GM13976 (cell line): ENCODE measurements around the gene PCGF1.
A peak's percentile ranks its signal among the peaks of the same experiment; 100 is the strongest.
"Not testable (repeated sequence)": the region's sequence is repeated elsewhere in the genome, so short reads cannot be mapped to it uniquely, and the experiment has no call there.

Experiments
- DNase-seq: peaks from one replicate; pipeline ENCODE4 v3.0.0; 2012; ENCODE audit warnings: low spot score
- in situ Hi-C: fragments of 300-500 bp; cut with MboI; formaldehyde crosslinking; loops from one replicate; pipeline ENCODE4 v1.12.0; 2022; ENCODE audit warnings: low sequenced_read_pairs, mixed read lengths, inconsistent platforms; ENCODE audit not compliant: unreplicated experiment
- TF ChIP-seq, protein P1 (sequence below): IDR thresholded peaks from 2 replicates; pipeline ENCODE4 v1.5.1; 2012; ENCODE audit warnings: borderline replicate concordance, mild to moderate bottlenecking; ENCODE audit not compliant: insufficient read depth; ENCODE audit errors: extremely low read depth, missing control alignments, control extremely low read depth

PCGF1 gene

GRCh38 chr2:74472086-74472944 is 35.2 kb downstream of the PCGF1 start, which contains the start of gene MRPL53:
TSS of gene MRPL53 (minus strand) at chr2:74472680. CDS start at chr2:74472660, 20 bp downstream.
- TF ChIP-seq, protein P1, sequence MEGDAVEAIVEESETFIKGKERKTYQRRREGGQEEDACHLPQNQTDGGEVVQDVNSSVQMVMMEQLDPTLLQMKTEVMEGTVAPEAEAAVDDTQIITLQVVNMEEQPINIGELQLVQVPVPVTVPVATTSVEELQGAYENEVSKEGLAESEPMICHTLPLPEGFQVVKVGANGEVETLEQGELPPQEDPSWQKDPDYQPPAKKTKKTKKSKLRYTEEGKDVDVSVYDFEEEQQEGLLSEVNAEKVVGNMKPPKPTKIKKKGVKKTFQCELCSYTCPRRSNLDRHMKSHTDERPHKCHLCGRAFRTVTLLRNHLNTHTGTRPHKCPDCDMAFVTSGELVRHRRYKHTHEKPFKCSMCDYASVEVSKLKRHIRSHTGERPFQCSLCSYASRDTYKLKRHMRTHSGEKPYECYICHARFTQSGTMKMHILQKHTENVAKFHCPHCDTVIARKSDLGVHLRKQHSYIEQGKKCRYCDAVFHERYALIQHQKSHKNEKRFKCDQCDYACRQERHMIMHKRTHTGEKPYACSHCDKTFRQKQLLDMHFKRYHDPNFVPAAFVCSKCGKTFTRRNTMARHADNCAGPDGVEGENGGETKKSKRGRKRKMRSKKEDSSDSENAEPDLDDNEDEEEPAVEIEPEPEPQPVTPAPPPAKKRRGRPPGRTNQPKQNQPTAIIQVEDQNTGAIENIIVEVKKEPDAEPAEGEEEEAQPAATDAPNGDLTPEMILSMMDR, result no peak
- peak; percentile 89 for DNase-seq
- in situ Hi-C loops, result no loop called here

GRCh38 chr2:74471332-74472065 is 36.0 kb downstream of the PCGF1 start:
- in situ Hi-C loops, result no loop called here
- TF ChIP-seq, protein P1, result no peak
- no peak for DNase-seq

DNA sequence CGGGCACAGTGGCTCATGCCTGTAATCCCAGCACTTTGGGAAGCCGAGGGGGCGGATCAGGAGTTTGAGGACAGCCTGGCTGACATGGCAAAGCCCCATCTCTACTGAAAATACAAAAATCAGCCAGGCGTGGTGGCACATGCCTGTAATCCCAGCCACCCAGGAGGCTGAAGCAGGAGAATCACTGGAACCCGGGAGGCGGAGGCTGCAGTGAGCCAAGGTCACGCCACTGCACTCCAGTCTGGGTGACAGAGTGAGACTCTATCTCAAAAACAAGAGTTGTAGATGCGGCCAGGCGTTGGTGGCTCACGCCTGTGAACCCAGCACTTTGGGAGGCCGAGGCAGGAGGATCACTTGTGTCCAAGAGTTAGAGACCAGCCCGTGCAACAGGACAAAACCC is 36.8 kb downstream of the PCGF1 start:
- in situ Hi-C loops, DNase-seq: not testable (repeated sequence)

DNA sequence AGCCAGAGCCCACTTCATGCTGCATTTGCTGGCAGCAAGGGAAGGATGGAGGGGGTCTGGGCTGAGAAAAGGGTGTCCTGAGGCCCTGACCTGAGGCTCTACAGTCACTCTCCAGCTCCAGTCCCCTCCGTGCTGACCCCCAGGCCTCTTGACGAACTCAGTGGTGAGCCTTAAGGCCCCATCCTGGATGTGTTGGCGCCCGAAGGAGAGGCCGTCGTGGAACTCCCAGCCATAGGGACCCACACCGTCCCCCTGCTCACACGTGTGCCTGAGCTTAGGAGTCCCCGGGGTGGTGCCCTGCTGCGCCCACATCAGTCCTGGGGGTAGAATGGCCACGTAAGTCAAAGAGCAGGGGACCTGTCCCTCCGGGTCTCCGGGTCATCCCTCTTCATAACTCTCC is 43.1 kb downstream of the PCGF1 start:
- DNase-seq, result no peak
- TF ChIP-seq, protein P1, result no peak
- in situ Hi-C loops, result no loop called here

DNA sequence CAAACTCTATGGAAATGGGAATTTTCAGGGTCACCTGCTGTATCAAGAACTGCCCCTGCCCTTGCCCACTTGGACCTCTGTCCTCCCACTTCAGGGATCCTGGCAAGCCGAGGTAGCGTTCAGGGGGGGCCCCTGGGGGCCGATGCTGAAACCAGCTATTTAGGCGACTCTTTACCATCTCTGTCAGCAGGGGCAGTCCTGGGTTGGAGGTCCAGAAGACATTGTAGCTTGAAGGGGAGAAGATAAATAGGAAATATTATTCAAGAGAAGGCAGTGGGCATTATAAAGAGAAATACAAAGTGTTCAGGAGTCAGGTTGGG is 44.7 kb downstream of the PCGF1 start:
- TF ChIP-seq, protein P1, result no peak
- in situ Hi-C loops, result no loop called here
- DNase-seq, result no peak

- in situ Hi-C loops, result no loop called here
- TF ChIP-seq, protein P1, result no peak
- DNase-seq, result no peak
Measured at GRCh38 chr2:74462054-74462785, 45.3 kb downstream of the PCGF1 start.
